Measurements from ENCODE around the gene NEBL. TPM values are rescaled to one million over a fixed set of nuclear protein-coding genes. Genes with fewer than 3 reads are reported as not detected.

NEBL gene
- total RNA-seq, 1 donor from 2014 or later: 24.5 TPM

DNA sequence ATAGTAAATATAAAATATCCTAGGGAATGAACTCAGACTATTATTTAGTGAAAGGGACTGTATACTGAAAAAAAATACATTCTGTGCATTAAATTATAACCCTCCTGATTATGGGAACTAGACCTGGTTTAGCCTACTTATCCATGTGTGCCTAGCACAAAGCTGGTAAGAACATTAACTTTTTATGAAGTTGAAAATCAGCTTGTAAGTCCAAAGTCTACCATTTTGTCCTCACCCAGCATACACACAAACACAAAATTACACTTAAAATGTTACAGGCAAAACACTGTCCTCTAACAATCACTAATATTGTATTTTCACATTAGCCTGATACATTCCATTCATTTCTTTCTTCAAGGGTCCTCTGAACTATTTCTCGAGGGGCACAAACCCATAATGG lies 19.9 kb upstream of the NEBL start:
- H3K36me3 Mint-ChIP-seq: peaks cover 4% of the 10 kb centered on the region
- DNase-seq (ENCODE audit: extremely low spot score, unreplicated experiment): no peak
- H3K27ac Mint-ChIP-seq: no peak overlapping the region
- no peaks in the 10 kb centered on the region for H3K4me1 Mint-ChIP-seq (ENCODE audit: unreplicated experiment)
- peaks cover 4% of the 10 kb centered on the region for H3K9me3 Mint-ChIP-seq
- TF ChIP-seq, protein P1, sequence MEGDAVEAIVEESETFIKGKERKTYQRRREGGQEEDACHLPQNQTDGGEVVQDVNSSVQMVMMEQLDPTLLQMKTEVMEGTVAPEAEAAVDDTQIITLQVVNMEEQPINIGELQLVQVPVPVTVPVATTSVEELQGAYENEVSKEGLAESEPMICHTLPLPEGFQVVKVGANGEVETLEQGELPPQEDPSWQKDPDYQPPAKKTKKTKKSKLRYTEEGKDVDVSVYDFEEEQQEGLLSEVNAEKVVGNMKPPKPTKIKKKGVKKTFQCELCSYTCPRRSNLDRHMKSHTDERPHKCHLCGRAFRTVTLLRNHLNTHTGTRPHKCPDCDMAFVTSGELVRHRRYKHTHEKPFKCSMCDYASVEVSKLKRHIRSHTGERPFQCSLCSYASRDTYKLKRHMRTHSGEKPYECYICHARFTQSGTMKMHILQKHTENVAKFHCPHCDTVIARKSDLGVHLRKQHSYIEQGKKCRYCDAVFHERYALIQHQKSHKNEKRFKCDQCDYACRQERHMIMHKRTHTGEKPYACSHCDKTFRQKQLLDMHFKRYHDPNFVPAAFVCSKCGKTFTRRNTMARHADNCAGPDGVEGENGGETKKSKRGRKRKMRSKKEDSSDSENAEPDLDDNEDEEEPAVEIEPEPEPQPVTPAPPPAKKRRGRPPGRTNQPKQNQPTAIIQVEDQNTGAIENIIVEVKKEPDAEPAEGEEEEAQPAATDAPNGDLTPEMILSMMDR (conservative IDR thresholded peaks at IDR 0.05): no peak
- no peak overlapping the region for H3K4me3 Mint-ChIP-seq
- H3K27me3 Mint-ChIP-seq: peaks cover 8% of the 10 kb centered on the region

DNA sequence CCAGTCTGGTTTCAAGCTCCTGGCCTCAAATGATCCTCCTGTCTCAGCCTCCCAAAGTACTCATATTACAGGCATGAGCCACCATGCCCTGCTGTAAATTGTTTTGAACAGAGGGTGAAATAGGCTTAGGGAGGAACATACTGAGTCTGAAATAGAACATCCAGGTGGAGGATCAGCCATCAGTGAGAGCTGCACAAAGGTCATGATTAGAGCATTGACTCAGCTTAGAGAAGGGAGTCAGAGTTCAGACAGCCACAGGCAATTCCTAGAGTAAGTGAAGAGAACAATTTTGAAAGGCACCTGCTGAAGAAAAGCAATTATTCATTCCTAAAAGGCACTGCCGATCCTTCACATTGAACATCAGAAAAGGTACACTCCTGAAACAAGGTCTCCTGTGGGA lies 15.9 kb upstream of the NEBL start:
- H3K27ac Mint-ChIP-seq: no peak overlapping the region
- peaks cover 4% of the 10 kb centered on the region for H3K9me3 Mint-ChIP-seq
- H3K36me3 Mint-ChIP-seq: peaks cover 4% of the 10 kb centered on the region
- no peak for DNase-seq (ENCODE audit: extremely low spot score, unreplicated experiment)
- no peaks in the 10 kb centered on the region for H3K27me3 Mint-ChIP-seq
- H3K4me1 Mint-ChIP-seq (ENCODE audit: unreplicated experiment): no peaks in the 10 kb centered on the region
- H3K4me3 Mint-ChIP-seq: no peak overlapping the region
- TF ChIP-seq, protein P1 (conservative IDR thresholded peaks at IDR 0.05): no peak

DNA sequence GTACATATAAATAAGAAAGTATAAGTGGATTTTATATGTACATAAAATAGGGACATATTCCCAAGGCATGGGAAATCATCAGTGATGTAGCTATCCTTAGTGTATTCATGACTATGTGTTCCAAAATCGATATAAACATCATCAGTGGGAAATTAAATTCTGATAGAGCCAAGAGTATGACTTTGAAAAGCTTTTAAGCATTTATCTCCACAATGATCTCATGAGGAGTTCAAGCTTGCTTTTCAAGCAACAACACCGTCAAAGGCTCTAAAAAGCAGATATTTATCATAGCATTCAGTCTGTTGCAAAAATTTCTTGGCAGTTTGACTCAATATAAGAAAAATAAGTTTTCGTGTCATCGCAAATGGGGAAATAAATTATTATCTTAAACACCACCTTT lies 14.5 kb upstream of the NEBL start:
- Mint-ChIP-seq H3K4me1 (ENCODE audit: unreplicated experiment) (no peaks in the 10 kb centered on the region), H3K27me3 (no peaks in the 10 kb centered on the region), H3K36me3 (peaks cover 4% of the 10 kb centered on the region), H3K4me3 (no peak overlapping the region), H3K9me3 (peaks cover 4% of the 10 kb centered on the region), H3K27ac (no peak overlapping the region)
- TF ChIP-seq, protein P1 (conservative IDR thresholded peaks at IDR 0.05): no peak
- DNase-seq (ENCODE audit: extremely low spot score, unreplicated experiment): no peak

DNA sequence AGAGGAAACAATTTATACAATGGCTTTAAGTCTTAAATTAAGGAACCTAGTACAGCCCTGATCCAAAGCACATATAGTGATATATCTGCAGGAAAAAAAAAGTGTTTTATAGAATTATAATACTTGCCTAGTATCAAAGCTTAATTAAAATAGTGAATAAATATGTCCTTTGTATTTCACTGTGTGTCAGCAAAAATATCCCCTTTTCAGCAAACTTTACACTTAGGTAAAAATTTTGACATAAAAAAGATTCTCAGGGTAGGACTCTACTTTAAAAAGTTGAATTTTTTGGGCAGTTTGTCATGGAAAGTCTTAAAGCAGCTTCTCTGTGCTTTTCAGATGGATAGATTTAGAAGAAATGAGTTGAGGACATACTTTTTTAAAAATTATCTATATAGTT lies 12.7 kb upstream of the NEBL start:
- H3K9me3 Mint-ChIP-seq: peaks cover 4% of the 10 kb centered on the region
- H3K27me3 Mint-ChIP-seq: no peaks in the 10 kb centered on the region
- no peak overlapping the region for H3K4me3 Mint-ChIP-seq
- H3K36me3 Mint-ChIP-seq: peaks cover 7% of the 10 kb centered on the region
- DNase-seq (ENCODE audit: extremely low spot score, unreplicated experiment): no peak
- H3K4me1 Mint-ChIP-seq (ENCODE audit: unreplicated experiment): no peaks in the 10 kb centered on the region
- TF ChIP-seq, protein P1 (conservative IDR thresholded peaks at IDR 0.05): no peak
- no peak overlapping the region for H3K27ac Mint-ChIP-seq

DNA sequence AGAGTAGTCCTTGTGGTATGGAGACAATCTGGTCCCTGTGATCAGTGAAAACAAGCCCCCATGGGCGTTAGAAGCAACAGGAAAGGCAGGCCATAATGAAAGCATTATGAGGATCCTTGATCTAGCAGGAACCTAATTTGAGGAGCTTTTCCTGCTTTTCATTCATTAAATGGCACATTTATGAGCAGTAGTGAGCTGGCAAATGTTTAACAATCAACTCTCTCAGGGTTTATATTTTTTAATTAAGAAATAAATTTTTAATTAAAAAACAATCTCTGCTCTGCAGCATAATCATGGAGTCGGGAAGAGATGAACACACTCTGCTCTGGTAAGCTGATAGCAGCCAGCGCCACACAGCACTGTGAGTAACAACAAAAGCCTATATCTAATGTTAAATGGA lies 11.3 kb upstream of the NEBL start:
- Mint-ChIP-seq H3K27ac (no peak overlapping the region), H3K36me3 (peaks cover 8% of the 10 kb centered on the region), H3K4me1 (ENCODE audit: unreplicated experiment) (no peaks in the 10 kb centered on the region), H3K27me3 (no peaks in the 10 kb centered on the region), H3K9me3 (no peaks in the 10 kb centered on the region), H3K4me3 (no peak overlapping the region)
- TF ChIP-seq, protein P1 (conservative IDR thresholded peaks at IDR 0.05): no peak
- no peak for DNase-seq (ENCODE audit: extremely low spot score, unreplicated experiment)

All from type B pancreatic cell (in vitro differentiated cells).